Mesodermal cell (in vitro differentiated cells): Measurements from ENCODE around the gene ARSG.
"Not testable (repeated sequence)": the region's sequence is repeated elsewhere in the genome, so short reads cannot be mapped to it uniquely, and the experiment has no call there.

Experiments
- H3K27ac ChIP-seq: 2 replicates; pipeline ENCODE4 v1.7.0; 2013; ENCODE audit warnings: mild to moderate bottlenecking, low read depth, low read length, moderate library complexity; ENCODE audit not compliant: severe bottlenecking
- H3K36me3 ChIP-seq: 2 replicates; pipeline ENCODE4 v1.7.1; 2013; ENCODE audit warnings: mild to moderate bottlenecking, low read length, moderate library complexity; ENCODE audit not compliant: control insufficient read depth, insufficient read depth
- H3K4me1 ChIP-seq: one replicate; pipeline ENCODE4 v1.7.1; 2013; ENCODE audit warnings: mild to moderate bottlenecking, low read length; ENCODE audit not compliant: insufficient read depth, control insufficient read depth, poor library complexity, severe bottlenecking
- H3K4me3 ChIP-seq: 2 replicates; pipeline ENCODE4 v1.7.0; 2013; ENCODE audit warnings: low read length, control low read depth, mild to moderate bottlenecking; ENCODE audit not compliant: insufficient read depth, poor library complexity, severe bottlenecking; ENCODE audit errors: extremely low read depth
- H3K9me3 ChIP-seq: 2 replicates; pipeline ENCODE4 v1.7.1; 2013; ENCODE audit warnings: mild to moderate bottlenecking, low read length, moderate library complexity; ENCODE audit not compliant: control insufficient read depth
- WGBS, 2 experiments: methylation state at CpG; one replicate each; pipeline ENCODE4 v1.1.5; 2013; ENCODE audit warnings: missing lambda C conversion rate in 2 of 2; ENCODE audit not compliant: insufficient coverage in 2 of 2; 5-methylcytosine and 5-hydroxymethylcytosine counted together

ARSG gene

GRCh38 chr17:68306819-68307218 is 15.5 kb downstream of the ARSG start:
- Histone ChIP-seq H3K9me3 (no peaks in the 10 kb centered on the region), H3K4me3 (no peak overlapping the region), H3K4me1 (no peaks in the 10 kb centered on the region), H3K27ac (no peak overlapping the region), H3K36me3 (no peaks in the 10 kb centered on the region)
- WGBS, 2 experiments = 83 to 86% methylated on average over 6 of the region's 6 CpGs

- Histone ChIP-seq H3K36me3 (no peaks in the 10 kb centered on the region), H3K27ac (no peak overlapping the region), H3K9me3 (no peaks in the 10 kb centered on the region), H3K4me3 (no peak overlapping the region), H3K4me1 (no peaks in the 10 kb centered on the region)
- WGBS, 2 experiments = 93 to 98% methylated on average over 5 to 8 of the region's 8 CpGs
These were observed 16.1 kb downstream of the ARSG start for GRCh38 chr17:68307443-68307842.

- not testable (repeated sequence) for H3K4me1 ChIP-seq, H3K27ac ChIP-seq, H3K36me3 ChIP-seq, H3K4me3 ChIP-seq, H3K9me3 ChIP-seq
- WGBS, 2 experiments = 87% methylated on average over 3 of the region's 7 CpGs; no CpG with 5 or more reads in 1 of the 2 experiments
These were observed 17.2 kb downstream of the ARSG start for GRCh38 chr17:68308486-68308885.

- not testable (repeated sequence) for H3K4me1 ChIP-seq, H3K9me3 ChIP-seq, H3K36me3 ChIP-seq, H3K27ac ChIP-seq, H3K4me3 ChIP-seq
- WGBS, 2 experiments = 92 to 95% methylated on average over 13 to 27 of the region's 28 CpGs
These were observed 17.9 kb downstream of the ARSG start for GRCh38 chr17:68309066-68309670.

GRCh38 chr17:68310152-68310551 is 18.9 kb downstream of the ARSG start:
- WGBS, 2 experiments = 94 to 96% methylated on average over 6 to 8 of the region's 8 CpGs
- Histone ChIP-seq H3K9me3 (no peaks in the 10 kb centered on the region), H3K27ac (no peak overlapping the region), H3K4me3 (no peak overlapping the region), H3K36me3 (no peaks in the 10 kb centered on the region), H3K4me1 (no peaks in the 10 kb centered on the region)

- Histone ChIP-seq H3K36me3 (no peaks in the 10 kb centered on the region), H3K27ac (no peak overlapping the region), H3K4me1 (no peaks in the 10 kb centered on the region), H3K9me3 (no peaks in the 10 kb centered on the region), H3K4me3 (no peak overlapping the region)
- WGBS, 2 experiments = 88 to 90% methylated on average over 7 to 8 of the region's 8 CpGs
These were observed 23.7 kb downstream of the ARSG start for GRCh38 chr17:68314916-68315535.

- Histone ChIP-seq H3K4me1 (no peaks in the 10 kb centered on the region), H3K9me3 (no peaks in the 10 kb centered on the region), H3K4me3 (no peak overlapping the region), H3K36me3 (no peaks in the 10 kb centered on the region), H3K27ac (no peak overlapping the region)
- WGBS, 2 experiments = 92 to 95% methylated on average over 4 of the region's 4 CpGs
These were observed 24.6 kb downstream of the ARSG start for GRCh38 chr17:68315930-68316329.

GRCh38 chr17:68317458-68317857 is 26.2 kb downstream of the ARSG start:
- no peak overlapping the region for H3K27ac ChIP-seq
- no peaks in the 10 kb centered on the region for H3K36me3 ChIP-seq
- H3K4me1 ChIP-seq = no peaks in the 10 kb centered on the region
- no peak overlapping the region for H3K4me3 ChIP-seq
- 92 to 93% methylated on average over 4 to 5 of the region's 6 CpGs for WGBS, 2 experiments
- no peaks in the 10 kb centered on the region for H3K9me3 ChIP-seq

- H3K9me3 ChIP-seq = no peaks in the 10 kb centered on the region
- H3K36me3 ChIP-seq = no peaks in the 10 kb centered on the region
- no peak overlapping the region for H3K27ac ChIP-seq
- H3K4me1 ChIP-seq = no peaks in the 10 kb centered on the region
- no peak overlapping the region for H3K4me3 ChIP-seq
- 70 to 83% methylated on average over 6 to 7 of the region's 8 CpGs for WGBS, 2 experiments
These were observed 27.1 kb downstream of the ARSG start for GRCh38 chr17:68318103-68318991.

GRCh38 chr17:68319410-68320162 is 28.3 kb downstream of the ARSG start:
- no peak overlapping the region for H3K4me3 ChIP-seq
- H3K9me3 ChIP-seq = no peaks in the 10 kb centered on the region
- H3K27ac ChIP-seq = no peak overlapping the region
- 91 to 93% methylated on average over 10 to 11 of the region's 12 CpGs for WGBS, 2 experiments
- H3K4me1 ChIP-seq = no peaks in the 10 kb centered on the region
- H3K36me3 ChIP-seq = no peaks in the 10 kb centered on the region
